HG03378 (cell line): ENCODE results near the gene ACVR2A.

Experiments used
- ATAC-seq: cut with Tn5 transposase; IDR thresholded peaks from one replicate; pipeline ENCODE4 v1.9.1; 2021; ENCODE audit warnings: mild to moderate bottlenecking, moderate library complexity; ENCODE audit not compliant: unreplicated experiment

ACVR2A gene

DNA sequence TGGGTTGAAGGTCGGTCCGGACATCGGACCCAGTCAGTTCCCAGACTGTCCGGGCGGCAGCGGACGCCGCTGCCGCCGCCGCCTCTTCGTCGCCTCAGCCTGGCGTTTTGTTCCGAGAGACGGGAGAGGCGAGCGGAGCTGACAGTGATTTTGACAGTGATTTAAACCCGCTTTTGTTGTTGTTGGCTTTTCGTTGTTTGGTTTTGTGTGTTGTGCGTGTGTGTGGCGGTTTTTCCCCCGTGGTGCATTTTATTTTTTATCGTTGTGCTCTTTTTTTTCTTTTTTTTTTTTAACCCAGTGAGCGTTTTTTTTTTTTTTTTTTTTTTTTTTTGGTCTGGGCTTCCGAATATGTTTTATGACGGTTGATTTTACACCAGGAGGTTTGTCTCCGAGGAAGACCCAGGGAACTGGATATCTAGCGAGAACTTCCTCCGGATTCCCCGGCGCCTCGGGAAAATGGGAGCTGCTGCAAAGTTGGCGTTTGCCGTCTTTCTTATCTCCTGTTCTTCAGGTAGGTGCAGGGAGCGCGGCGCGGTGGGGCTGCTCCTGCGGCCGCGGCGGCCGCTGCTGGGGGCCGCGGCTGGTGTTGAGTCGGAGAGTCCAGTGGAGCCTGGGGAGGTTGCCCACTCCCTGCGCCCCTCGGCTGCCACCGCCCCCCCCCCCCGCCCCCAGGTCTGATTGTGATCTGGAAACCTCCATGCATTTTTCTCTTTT, at the start of gene ACVR2A:
ACVR2A (plus strand) TSS at position 333 of the 714 bp plus-strand sequence; CDS start at position 457, 124 bp downstream.
- ATAC-seq: peak; percentile 31

DNA sequence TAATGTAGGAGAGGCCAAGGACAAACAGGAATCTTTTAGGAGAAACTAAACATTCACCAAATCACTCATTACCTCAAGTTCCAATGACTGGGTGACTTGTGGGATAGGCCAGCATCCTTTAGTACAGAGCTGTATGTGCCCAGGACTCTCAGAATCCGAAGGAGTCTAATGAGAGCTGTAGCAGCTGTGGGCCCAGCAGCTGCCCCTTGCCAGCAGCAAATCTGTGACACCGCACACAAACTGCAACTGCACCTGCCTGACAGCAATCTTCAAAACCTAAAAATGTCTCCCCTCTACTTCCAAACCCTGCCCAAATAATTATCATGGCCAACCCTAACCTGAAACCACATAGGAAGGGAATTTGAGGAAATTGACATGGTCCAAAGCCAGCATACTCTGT, 44.5 kb upstream of the ACVR2A start:
- no peak for ATAC-seq

DNA sequence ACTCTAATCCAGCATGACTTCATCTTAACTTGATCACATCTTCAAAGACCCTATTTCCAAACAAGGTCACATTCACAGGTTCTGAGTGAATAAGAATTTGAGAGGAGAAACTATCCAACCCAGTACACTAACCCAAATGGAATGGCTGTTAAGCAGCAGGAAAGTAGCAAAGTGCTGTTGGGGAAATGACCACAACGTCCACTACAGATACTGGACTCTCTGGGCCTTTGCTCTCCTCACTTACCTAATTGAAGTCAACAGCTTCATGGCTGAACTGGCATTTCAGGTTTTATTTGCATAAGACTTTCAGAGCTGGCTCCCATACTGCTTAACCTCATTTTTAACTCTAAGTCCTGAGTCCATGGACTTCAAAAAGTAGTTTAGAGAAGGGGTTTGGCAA, 38.0 kb upstream of the ACVR2A start:
- no peak for ATAC-seq

DNA sequence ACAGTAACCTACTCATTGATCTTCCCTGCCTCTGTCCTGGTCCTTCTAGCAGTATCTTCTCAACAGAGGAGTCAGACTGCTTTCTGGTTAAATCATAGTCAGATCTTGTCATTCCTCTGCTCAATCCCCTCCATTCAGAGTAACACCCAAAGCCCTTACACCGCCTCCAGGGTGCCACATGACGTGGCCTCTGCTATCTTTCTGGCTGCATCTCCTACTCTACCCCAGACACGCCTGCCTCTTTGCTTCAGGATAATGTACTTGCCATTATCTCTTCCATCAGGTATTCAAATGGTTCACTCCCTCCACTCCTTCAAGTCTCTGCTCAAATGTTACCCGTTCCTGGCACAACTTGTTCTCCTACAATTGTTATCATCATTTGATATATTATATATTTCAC, 36.3 kb upstream of the ACVR2A start:
- no peak for ATAC-seq

DNA sequence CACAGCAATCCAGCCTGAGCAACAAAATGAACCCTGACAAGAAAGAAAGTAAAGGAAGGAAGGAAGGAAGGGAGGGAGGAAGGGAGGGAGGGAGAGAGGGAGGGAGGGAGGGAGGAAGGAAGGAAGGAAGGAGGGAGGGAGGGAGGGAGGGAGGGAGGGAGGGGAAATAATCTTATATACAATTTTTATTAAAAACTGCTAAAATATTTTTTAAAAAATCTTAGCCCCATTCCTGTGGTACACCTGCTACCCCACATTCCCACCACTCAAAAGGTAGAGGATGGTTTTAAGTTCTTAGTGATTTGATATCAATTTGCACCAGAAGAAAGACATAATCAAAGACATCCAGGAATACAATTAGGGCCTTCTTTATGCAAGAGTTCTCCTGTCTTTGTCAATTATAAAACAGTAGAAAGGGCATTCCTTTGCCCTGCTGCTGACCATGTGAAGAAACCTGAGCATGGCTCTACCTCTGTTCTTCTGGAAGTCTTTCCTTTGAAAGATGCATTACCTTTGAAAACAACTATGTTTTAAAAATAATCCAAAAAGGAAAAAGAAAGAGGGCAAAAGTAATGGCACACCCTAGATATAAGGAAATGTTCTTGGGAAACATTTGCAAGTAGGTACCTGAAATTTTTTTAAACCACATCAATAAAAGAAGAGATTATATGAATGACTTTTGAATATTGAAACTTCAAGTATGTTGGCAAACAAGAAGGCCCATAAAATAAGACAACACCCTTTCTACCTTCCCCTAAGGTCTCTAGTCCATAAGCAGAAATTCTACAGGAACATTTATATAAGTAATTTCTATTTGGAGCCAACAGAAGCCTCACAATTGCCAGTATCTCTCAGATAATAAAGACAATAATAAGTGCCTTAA, 33.7 kb upstream of the ACVR2A start:
- no peak for ATAC-seq

DNA sequence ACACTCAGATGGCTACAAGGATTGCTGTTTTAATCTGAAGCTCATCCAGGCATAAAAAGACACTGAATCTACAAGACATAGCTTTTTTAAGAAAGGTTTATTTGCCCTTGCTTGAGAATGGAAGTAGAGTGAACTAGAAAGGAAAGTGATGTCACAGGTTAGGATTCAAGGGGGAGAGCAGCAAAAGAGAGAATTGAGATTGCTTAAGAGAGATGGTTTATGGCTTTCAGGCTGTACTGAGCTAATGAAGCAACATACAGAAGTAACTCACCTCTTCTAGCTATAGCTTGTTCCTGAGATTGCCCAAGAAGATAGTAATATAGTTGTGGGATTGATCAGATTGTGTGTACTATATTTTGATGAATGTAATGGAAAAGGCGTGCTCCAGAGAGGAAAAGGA, 26.1 kb upstream of the ACVR2A start:
- no peak for ATAC-seq

DNA sequence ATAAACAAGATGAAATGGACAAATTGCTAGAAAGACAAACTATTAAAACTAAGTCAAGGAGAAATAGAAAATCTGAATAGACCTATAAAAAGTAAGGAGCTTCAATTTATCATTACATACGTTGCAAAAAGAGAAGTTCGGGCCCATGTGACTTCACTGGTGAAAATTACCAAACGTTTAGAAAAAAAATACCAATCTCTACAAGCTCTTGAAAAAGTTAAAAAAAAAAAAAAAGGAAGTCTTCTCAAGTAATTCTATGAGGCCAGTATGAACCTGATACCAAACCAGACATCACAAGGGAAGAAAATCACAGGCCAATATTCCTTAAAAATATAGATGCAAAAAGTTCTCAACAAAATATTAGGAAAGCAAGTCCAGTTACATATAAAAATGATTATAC, 20.2 kb upstream of the ACVR2A start:
- no peak for ATAC-seq

DNA sequence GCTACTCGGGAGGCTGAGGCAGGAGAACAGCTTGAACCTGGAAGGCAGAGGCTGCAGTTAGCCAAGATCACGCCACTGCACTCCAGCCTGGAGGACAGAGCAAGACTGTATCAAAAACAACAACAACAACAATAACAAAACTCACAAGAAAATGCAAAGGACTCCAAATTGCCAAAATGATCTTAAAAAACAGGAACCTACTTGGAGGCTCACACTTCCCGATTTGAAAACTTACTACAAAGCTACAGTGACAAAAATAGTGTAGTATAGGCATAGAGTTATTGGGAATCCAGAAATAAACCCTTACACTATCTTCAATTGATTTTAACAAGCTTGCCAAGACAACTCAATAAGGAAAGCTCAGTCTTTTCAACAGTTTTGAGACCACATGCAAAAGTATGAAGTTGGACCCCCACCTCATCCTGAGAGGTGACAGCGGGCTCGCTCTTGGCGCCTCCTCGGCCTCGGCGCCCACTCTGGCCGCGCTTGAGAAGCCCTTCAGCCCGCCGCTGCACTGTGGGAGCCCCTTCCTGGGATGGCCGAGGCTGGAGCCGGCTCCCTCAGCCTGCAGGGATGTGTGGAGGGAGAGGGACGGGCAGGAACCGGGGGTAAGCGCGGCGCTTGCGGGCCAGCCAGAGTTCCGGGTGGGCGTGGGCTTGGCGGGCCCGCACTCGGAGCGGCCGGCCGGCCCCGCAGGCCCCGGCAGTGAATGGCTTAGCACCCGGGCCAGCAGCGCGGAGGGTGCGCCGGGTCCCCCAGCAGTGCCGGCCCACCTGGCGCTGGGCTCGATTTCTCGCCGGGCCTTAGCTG, 18.3 kb upstream of the ACVR2A start:
- no peak for ATAC-seq

DNA sequence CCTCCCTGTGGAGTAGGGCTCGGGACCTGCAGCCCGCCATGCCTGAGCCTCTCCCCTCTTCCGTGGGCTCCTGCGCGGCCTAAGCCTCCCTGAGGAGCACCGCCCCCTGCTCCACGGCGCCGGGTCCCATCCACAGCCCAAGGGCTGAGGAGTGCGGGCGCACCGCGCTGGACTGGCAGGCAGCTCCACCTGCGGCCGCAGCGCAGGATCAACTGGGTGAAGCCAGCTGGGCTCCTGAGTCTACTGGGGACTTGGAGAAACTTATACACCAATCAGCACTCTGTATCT, 17.8 kb upstream of the ACVR2A start:
- no peak for ATAC-seq

DNA sequence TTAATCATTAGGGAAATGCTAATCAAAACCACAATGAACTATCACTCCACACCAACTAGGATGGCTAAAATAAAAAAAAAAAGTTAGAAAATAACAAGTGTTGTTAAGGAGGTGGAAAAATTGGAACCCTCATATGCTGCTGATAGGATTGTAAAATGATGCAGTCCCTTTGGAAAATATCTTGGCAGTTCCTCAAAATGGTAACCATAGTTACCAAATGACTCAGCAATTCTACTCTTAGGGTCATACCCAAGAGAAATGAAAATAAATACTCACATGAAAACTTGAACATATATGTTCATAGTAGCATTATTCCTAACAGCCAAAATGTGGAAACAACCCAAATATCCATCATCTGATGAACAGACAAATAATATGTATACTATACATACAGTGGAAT, 15.7 kb upstream of the ACVR2A start:
- ATAC-seq: no peak

DNA sequence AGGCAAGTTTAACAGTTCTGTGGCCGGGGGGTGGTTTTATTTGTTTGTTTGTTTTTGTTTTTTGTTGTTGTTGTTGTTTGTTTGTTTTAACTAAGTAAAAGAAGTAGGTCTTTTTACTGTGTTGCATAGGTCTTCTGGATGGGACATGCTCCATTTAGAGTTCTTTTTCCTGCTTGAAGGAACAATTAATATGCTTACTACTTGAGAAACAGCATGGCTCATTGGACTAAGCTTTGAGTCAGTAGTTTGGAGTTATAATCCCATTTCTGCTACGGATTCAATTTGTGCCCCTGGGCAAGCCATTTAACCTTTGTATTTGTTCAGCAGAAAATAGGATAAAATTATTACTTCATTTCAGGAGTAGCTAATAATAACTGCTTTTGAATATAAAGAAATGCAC, 8.7 kb upstream of the ACVR2A start:
- ATAC-seq: no peak

DNA sequence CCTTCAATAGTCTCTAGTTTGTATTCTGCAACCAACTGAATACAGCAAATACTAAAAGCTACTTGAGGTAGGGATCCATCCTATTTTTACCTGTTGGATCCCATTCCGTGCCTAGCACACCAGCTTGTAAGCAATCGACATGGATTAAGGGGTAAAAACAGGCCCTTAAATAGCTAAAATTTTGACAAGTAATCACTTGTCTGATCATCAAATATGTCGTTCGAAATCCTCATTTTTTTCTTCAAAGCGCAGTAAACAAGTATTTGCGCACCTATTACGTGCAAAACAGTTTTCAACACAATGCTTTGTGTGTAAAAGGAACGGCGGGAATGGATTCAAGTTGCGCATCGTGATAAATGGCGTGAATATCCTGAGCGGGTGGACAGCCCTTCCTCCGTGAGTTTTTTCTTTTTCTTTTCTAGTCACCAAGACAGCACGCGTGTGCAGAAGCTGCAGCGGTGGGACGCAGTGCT, 1.4 kb upstream of the ACVR2A start:
- no peak for ATAC-seq

DNA sequence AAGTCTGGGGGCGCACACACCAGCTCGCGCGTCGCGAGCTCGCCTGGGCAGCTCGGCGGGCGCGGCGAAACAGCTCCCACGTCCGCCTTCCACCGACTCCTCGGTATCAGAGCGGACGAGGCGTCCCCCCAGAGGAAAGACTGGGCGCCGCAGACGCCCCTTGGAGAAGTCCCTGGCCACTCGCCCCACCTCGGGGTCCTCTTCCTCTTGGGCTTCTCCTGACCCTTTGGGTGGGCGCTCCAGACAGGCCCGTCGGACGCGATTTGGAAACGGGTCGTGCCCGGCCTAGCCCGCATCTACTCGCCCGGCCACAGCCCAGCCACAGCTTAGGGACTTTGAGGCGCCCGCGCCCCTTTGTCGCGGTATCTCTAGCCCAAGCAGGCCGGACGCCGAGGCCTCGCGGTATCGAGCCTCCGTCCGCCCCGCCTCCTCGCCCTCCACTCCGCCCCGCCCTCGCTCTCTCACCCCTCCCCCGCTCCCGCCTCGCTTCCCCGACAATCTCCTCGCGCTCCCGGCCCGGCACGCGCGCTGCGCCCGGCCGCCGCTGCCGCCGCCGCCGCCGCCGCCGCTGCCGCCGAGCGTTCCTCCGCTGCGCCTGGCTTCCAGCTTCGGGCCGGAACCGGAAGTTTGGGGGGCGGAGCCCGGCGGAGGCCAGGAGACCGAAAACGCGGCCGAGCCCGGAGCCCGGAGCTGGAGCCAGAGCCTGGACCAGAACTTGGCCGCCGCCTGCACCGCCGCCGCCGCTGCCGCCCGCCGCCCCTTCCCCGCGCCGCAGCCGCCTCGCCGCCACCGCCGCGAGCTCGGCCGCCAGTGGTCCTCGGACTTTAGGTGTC, 749 bp upstream of the ACVR2A start:
- peak; percentile 73 for ATAC-seq

DNA sequence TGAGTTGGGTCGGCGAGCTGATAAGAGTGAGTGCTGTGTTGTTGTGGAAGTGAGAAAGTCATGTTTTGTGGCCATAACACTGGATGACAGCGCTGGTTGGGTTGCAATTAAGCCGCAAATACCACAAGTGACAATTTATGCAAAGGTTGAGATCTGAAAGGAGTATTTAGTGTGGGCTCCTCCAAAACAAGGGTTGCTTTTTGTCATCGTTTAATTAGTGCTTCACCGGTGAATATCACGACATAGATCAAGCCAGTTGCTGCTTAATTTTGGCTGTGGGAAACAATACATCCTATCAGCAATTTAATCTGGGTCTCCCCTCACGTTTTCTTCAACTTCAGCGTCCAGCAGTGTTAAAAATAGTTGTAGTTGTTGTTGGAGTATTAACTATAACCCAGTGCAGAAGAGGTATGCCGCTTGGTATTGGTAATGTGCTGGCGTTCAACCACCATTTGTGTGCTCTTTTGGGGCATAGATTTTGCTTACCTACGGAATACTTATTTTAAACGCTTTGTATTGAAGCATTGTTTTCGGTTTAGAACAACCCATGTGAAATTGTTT, 662 bp downstream of the ACVR2A start:
- peak; percentile 75 for ATAC-seq

DNA sequence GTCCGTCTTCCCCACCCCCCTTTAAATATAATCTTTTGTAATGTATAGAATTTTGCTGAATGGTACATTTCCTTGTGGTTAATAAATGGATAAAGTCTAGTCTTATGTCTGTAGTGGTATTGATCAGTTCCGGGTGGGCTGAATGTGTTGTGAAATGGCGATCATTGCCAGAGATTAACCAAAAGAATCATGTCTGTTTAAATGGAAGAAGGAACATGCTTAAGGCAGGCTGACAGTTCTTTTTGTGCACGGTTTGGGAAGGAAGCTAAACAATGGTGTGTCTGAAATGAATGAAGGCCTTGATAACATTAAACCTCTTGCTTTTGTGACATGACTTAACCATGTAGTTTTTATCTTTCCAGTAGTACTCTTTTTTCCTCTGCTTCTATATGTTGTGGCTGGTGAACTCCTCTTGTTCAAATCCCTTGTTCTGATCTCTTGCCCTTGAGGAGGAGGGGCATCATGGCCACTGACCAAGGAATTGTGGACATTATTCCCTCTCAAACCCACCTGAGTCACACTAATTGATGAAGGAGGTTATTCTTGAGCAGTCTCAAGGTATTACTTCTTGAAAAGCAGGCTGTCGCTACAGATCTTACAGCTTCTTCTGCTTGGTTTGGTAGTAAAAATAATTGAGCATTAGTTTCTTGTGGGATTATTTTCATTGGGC, 1.7 kb downstream of the ACVR2A start:
- ATAC-seq: no peak

DNA sequence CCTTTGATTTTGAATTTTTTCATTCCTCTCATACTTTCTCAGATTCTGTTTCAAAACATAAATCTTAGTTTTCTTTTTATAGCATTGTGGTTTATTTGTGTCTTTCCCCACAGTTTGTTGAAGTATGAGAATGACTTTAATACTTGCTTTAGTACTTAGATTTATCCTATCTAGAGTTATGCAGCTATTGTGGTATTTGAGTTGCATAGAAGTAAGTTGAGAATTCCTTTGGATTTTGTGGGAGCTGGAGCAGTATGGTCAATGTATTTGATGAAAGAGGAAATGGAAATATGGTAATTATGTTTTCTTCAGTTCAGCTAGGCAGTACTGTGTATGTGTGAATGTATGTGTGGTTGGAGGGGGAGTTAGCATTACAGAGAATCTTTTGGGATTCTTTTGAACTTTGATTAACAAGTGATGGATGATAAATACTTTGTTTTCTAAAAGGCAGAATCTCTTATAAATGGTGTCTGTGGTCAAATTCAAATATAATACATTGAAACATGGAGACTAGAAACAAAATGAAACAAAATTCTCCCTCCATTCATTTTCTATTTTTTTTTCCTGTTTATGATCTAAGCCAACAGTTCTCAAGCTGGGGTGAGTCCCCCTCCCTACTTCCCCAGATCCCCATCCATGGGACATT, 3.0 kb downstream of the ACVR2A start:
- no peak for ATAC-seq

DNA sequence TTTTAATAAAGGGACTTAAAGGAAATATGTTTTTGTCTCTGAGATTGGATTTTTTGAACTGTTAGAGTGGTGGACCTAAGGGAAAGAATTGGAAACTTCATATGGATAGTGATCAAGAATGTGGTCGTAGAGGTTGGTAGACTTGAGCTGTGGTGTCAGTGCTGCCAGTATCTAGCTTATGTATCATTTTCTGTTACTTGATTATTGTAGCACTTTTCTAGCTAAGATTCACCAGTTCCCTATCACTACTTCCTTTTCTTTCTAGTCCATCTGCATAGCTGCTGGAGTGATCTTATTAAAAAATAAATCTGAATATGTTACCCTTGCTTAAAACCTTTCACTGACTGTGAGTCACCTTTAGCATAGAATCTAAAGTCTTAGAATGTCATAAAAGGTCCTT, 6.0 kb downstream of the ACVR2A start:
- no peak for ATAC-seq

DNA sequence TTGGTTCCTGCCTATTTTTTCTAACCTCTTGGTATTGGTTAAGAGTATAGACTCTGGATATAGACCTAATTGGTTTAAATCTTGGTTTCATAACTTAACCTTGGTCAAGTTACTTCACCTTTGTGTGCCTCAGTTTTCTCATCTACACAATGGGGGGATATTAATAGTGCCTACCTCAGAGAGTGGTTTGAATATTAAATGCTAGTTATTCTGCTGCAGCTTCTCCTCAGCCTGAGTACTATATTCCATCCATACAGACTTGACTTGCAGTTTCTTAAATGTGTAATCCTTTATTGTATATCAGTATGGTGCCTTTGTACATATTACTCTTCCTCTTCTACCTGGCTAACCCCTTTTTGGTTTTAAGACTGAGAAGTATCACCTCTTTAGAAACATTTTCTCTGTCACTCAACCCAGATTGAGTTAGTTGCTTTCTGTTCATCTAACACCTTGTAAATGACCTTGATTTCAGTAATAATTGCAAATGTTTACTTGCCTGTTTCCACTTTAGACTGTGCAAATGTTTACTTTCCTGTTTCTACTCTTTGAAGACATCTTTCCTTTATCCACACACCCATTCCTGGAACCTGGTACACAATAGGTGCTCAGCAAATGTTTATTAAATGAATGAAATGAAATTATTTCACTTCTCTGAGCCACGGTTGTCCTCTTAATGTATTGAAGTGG, 6.6 kb downstream of the ACVR2A start:
- ATAC-seq: no peak
